PC-3 (cell line): ENCODE results near the gene USP40. TPM values are rescaled to one million over a fixed set of nuclear protein-coding genes. Genes with fewer than 3 reads are reported as not detected.

Experiments
- ATAC-seq: fragments of 200-7000 bp; cut with Tn5 transposase; 2 replicates; pipeline ENCODE4 v1.9.1; 2020; ENCODE audit warnings: mild to moderate bottlenecking, moderate library complexity
- BruUV-seq: library from RNA; stranded (reverse); fragments of 400-500 nt; replicated peaks from 2 replicates; lab custom pipeline; 2021; lab: Mats Ljungman, UMichigan
- CTCF ChIA-PET: fragments of 300-600 bp; sonication (Branson Sonifier 250); formaldehyde crosslinking; loops from one replicate; lab custom pipeline; 2022; ENCODE audit warnings: antibody characterized with exemption; lab: Charles Lee
- POLR2A ChIA-PET: fragments of 300-600 bp; sonication (Branson Sonifier 250); formaldehyde crosslinking; loops from one replicate; lab custom pipeline; 2022; ENCODE audit warnings: antibody characterized with exemption; ENCODE audit not compliant: unreplicated experiment; lab: Charles Lee
- DNase-seq: peaks from one replicate; pipeline ENCODE4 v3.0.0-alpha.2; 2015
- H2AFZ ChIP-seq: fragments of 300-600 bp; sonication (generic); 2 replicates; pipeline ENCODE4 v1.6.0; 2016; ENCODE audit warnings: antibody characterized with exemption, low read length
- H3F3A ChIP-seq: fragments of 300-600 bp; sonication (generic); one replicate; pipeline ENCODE4 v1.6.0; 2017; ENCODE audit warnings: antibody characterized with exemption, low read length, control low read depth, mild to moderate bottlenecking; ENCODE audit not compliant: unreplicated experiment
- H3K27ac ChIP-seq: fragments of 300-600 bp; sonication (generic); 2 replicates; pipeline ENCODE4 v1.5.1; 2016; ENCODE audit warnings: mild to moderate bottlenecking, low read length
- H3K27me3 ChIP-seq: fragments of 300-600 bp; sonication (generic); 2 replicates; pipeline ENCODE4 v1.6.1; 2016; ENCODE audit warnings: low read length, mixed read lengths
- H3K36me3 ChIP-seq: fragments of 300-600 bp; sonication (generic); 2 replicates; pipeline ENCODE4 v1.6.1; 2016; ENCODE audit warnings: low read depth, mixed run types, low read length, mixed read lengths
- H3K4me1 ChIP-seq: fragments of 300-600 bp; sonication (generic); 2 replicates; pipeline ENCODE4 v1.5.1; 2016; ENCODE audit warnings: low read length; ENCODE audit not compliant: insufficient read depth
- H3K4me2 ChIP-seq: fragments of 300-600 bp; sonication (generic); 2 replicates; pipeline ENCODE4 v1.6.0; 2016; ENCODE audit warnings: low read length
- H3K4me3 ChIP-seq: fragments of 300-600 bp; sonication (generic); 2 replicates; pipeline ENCODE4 v1.5.1; 2016; ENCODE audit warnings: mild to moderate bottlenecking, low read length, mixed read lengths
- H3K79me2 ChIP-seq: fragments of 300-600 bp; sonication (generic); 2 replicates; pipeline ENCODE4 v1.6.1; 2017; ENCODE audit warnings: low read length, mixed read lengths
- H3K9ac ChIP-seq: fragments of 300-600 bp; sonication (generic); 2 replicates; pipeline ENCODE4 v1.6.0; 2016; ENCODE audit warnings: mild to moderate bottlenecking, low read length
- H3K9me2 ChIP-seq: fragments of 300-600 bp; sonication (generic); replicated peaks from 2 replicates; pipeline ENCODE4 v1.6.1; 2016; ENCODE audit warnings: mixed run types, low read length, mixed read lengths
- H3K9me3 ChIP-seq: fragments of 300-600 bp; sonication (generic); 2 replicates; pipeline ENCODE4 v1.6.1; 2016; ENCODE audit warnings: low read length, mixed read lengths
- H4K20me1 ChIP-seq: fragments of 300-600 bp; sonication (generic); 2 replicates; pipeline ENCODE4 v1.6.1; 2016; ENCODE audit warnings: low read length, mixed read lengths
- EZH2 ChIP-seq: fragments of 300-600 bp; sonication (generic); IDR thresholded peaks from one replicate; pipeline ENCODE4 v1.6.1; 2017; ENCODE audit warnings: antibody characterized with exemption, mild to moderate bottlenecking, low read length; ENCODE audit not compliant: unreplicated experiment
- EZH2phosphoT487 ChIP-seq: fragments of 300-600 bp; sonication (generic); IDR thresholded peaks from 2 replicates; pipeline ENCODE4 v1.6.1; 2018; ENCODE audit warnings: mild to moderate bottlenecking, antibody characterized with exemption, low read length, borderline replicate concordance
- intact Hi-C: fragments of 100-400 bp; cut with micrococcal nuclease; formaldehyde crosslinking; loops from 2 replicates; pipeline ENCODE4 v1.9.0; 2023
- total RNA-seq: library from RNA; depleted of rRNA; stranded (reverse); fragments of >200 nt; gene quantifications from 2 replicates; pipeline ENCODE4 v1.2.3, GENCODE V29; 2014
- TF ChIP-seq, protein P1 (sequence below): fragments of 300-600 bp; sonication (generic); conservative IDR thresholded peaks from 2 replicates; pipeline ENCODE4 v1.5.1; 2017; ENCODE audit warnings: antibody characterized with exemption, low read depth, mild to moderate bottlenecking, low read length

Gene USP40
- total RNA-seq, 1 experiment from 2014 or later, result 32.1 TPM

DNA sequence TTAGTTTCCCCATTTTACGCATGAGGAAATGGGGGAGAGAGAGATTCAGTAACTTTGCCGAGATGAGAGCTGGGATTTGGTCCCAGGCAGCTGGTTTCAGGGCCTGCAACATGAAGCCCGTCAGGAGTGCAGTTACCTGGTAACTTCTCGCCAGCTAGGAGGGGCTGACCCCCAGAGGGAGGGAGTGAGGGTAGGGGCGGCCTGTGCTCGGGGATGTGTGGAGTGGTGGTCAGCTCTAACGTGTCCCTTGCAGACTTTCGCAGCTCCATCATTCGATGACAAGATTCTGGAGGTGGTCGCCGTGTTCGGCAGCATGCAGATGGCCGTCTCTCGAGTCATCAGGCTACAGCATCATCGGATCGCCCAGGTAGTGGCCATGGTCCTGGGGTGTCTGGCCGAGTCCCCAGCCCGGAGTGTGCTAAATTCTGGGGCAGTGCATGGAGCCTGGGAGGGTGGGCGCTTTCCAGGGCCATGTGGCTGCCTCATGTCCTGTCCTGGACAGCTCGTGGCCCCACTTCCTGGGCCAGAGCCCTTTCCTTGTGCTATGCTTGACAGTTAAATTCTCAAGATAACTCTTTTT, 108.5 kb downstream of the USP40 start:
- no peaks in the 10 kb centered on the region for H3K4me1 ChIP-seq
- no peak for TF ChIP-seq EZH2
- TF ChIP-seq, protein P1, sequence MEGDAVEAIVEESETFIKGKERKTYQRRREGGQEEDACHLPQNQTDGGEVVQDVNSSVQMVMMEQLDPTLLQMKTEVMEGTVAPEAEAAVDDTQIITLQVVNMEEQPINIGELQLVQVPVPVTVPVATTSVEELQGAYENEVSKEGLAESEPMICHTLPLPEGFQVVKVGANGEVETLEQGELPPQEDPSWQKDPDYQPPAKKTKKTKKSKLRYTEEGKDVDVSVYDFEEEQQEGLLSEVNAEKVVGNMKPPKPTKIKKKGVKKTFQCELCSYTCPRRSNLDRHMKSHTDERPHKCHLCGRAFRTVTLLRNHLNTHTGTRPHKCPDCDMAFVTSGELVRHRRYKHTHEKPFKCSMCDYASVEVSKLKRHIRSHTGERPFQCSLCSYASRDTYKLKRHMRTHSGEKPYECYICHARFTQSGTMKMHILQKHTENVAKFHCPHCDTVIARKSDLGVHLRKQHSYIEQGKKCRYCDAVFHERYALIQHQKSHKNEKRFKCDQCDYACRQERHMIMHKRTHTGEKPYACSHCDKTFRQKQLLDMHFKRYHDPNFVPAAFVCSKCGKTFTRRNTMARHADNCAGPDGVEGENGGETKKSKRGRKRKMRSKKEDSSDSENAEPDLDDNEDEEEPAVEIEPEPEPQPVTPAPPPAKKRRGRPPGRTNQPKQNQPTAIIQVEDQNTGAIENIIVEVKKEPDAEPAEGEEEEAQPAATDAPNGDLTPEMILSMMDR, result no peak
- no peak for TF ChIP-seq EZH2phosphoT487
- no peaks in the 10 kb centered on the region for H4K20me1 ChIP-seq
- H3K9me3 ChIP-seq, result no peaks in the 10 kb centered on the region
- no peaks in the 10 kb centered on the region for H3F3A ChIP-seq
- H3K27me3 ChIP-seq, result no peaks in the 10 kb centered on the region
- ChIA-PET CTCF (no interaction called here), POLR2A (no interaction called here)
- no peak overlapping the region for H3K4me3 ChIP-seq
- BruUV-seq, result no TSS peak
- peaks cover 42% of the 10 kb centered on the region; the same call in 1 of the 2 replicates for H3K36me3 ChIP-seq
- intact Hi-C loops, result no loop called here
- no peak overlapping the region for H2AFZ ChIP-seq
- H3K9ac ChIP-seq, result no peak overlapping the region
- no peaks in the 10 kb centered on the region for H3K79me2 ChIP-seq
- no peak for ATAC-seq
- H3K27ac ChIP-seq, result no peak overlapping the region
- no peak overlapping the region for H3K4me2 ChIP-seq
- DNase-seq, result no peak
- no peaks in the 10 kb centered on the region for H3K9me2 ChIP-seq

DNA sequence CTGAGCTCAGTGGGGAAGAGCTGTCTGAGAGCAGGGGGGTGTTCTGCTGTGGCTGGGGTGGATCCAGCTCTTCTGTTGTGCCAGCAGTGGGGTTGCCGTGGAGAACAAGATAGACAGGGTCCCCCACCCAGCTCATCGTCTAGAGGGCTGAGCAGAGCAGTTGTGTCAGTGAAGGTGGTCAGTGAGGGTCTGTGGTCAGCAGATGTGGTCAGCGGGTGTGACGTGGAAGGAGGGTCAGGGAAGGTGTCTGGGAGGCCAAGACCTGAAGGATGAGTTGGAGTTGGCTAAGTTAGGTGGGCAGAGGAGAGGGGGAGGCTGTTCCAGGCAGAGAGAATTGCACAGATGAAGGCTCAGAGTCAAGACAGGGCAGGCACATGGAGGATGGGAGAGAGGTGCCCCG, 109.2 kb downstream of the USP40 start:
- no peak overlapping the region for H3K4me3 ChIP-seq
- H2AFZ ChIP-seq, result no peak overlapping the region
- ATAC-seq (no peak), DNase-seq (no peak)
- no peaks in the 10 kb centered on the region for H3K27me3 ChIP-seq
- TF ChIP-seq EZH2, result no peak
- no peak for TF ChIP-seq EZH2phosphoT487
- TF ChIP-seq, protein P1, result no peak
- BruUV-seq, result no TSS peak
- intact Hi-C loops, result no loop called here
- H3K4me1 ChIP-seq, result no peaks in the 10 kb centered on the region
- H3F3A ChIP-seq, result no peaks in the 10 kb centered on the region
- no peaks in the 10 kb centered on the region for H4K20me1 ChIP-seq
- H3K9ac ChIP-seq, result no peak overlapping the region
- H3K9me3 ChIP-seq, result no peaks in the 10 kb centered on the region
- no peaks in the 10 kb centered on the region for H3K79me2 ChIP-seq
- no peak overlapping the region for H3K4me2 ChIP-seq
- ChIA-PET POLR2A (no interaction called here), CTCF (no interaction called here)
- H3K9me2 ChIP-seq, result no peaks in the 10 kb centered on the region
- peaks cover 45% of the 10 kb centered on the region; the same call in 1 of the 2 replicates for H3K36me3 ChIP-seq
- H3K27ac ChIP-seq, result no peak overlapping the region

DNA sequence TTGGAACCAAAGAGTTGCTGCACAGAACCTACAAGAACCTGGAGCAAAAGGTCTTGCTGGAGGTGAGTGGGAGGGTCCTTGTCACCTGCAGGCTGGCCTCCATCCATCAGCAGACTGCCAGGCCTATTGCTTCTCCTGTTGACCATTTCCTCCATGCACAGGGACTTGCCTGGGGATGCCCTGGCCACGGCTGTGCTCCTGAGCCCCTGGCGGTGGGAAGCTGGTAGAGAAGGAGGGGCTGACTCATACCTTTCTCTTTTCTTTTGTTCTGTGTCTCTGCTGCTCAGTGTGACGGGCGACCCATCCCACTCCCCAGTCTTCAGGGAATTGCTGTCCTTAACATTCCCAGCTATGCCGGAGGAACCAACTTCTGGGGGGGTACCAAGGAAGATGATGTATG, 109.6 kb downstream of the USP40 start:
- intact Hi-C loops, result no loop called here
- ChIA-PET POLR2A (no interaction called here), CTCF (no interaction called here)
- ATAC-seq, result no peak
- H4K20me1 ChIP-seq, result no peaks in the 10 kb centered on the region
- H3K9me3 ChIP-seq, result no peaks in the 10 kb centered on the region
- H3K4me3 ChIP-seq, result no peak overlapping the region
- H3K27ac ChIP-seq, result no peak overlapping the region
- TF ChIP-seq, protein P1, result no peak
- TF ChIP-seq EZH2, result no peak
- TF ChIP-seq EZH2phosphoT487, result no peak
- H3K9ac ChIP-seq, result no peak overlapping the region
- H3K79me2 ChIP-seq, result no peaks in the 10 kb centered on the region
- H3K27me3 ChIP-seq, result no peaks in the 10 kb centered on the region
- DNase-seq, result no peak
- no peaks in the 10 kb centered on the region for H3K4me1 ChIP-seq
- H3K9me2 ChIP-seq, result no peaks in the 10 kb centered on the region
- H3F3A ChIP-seq, result no peaks in the 10 kb centered on the region
- H3K4me2 ChIP-seq, result no peak overlapping the region
- H3K36me3 ChIP-seq, result peaks cover 50% of the 10 kb centered on the region
- no TSS peak for BruUV-seq
- H2AFZ ChIP-seq, result no peak overlapping the region
